H1 (cell line): ENCODE measurements around the gene TDP1. TPM values are rescaled to one million over a fixed set of nuclear protein-coding genes. Genes with fewer than 3 reads are reported as not detected.

Experiments
- CEBPB ChIP-seq: IDR thresholded peaks from 2 replicates; pipeline ENCODE4 v1.6.1; 2012; ENCODE audit warnings: low read depth, low read length
- polyA plus RNA-seq, 7 experiments: library from polyadenylated mRNA; depleted of rRNA in 3 of 7; stranded (reverse) in 5 of 7; unstranded in 2 of 7; fragments of >200 nt in 5 of 7; fragments of 200-250 nt in 2 of 7; gene quantifications; 1 replicate in 5 of 7; 2 replicates in 1 of 7; 4 replicates in 1 of 7; pipeline versions ENCODE4 v1.2.1 to v1.2.3, GENCODE V29; 2011 to 2013; ENCODE audit warnings: missing spikeins in 2 of 7, mixed read lengths in 2 of 7
- total RNA-seq: library from RNA; stranded (reverse); fragmentation: NEBNext Ultra II Directional; extraction: Animal tissue kit (Norgen Biotek cat#: 25700); gene quantifications from 2 replicates; pipeline ENCODE4 v1.2.1, GENCODE V29; 2021
- TF ChIP-seq, protein P1 (sequence below): IDR thresholded peaks from 2 replicates; pipeline ENCODE4 v1.6.1; 2011; ENCODE audit warnings: low read length, improper control_type of control experiment

TDP1 gene
- total and polyA plus RNA-seq, 2 of the 8 experiments (the other 6 are each of a cell fraction or from before 2014, with no cell fraction given) = 32.2 to 69.9 TPM

DNA sequence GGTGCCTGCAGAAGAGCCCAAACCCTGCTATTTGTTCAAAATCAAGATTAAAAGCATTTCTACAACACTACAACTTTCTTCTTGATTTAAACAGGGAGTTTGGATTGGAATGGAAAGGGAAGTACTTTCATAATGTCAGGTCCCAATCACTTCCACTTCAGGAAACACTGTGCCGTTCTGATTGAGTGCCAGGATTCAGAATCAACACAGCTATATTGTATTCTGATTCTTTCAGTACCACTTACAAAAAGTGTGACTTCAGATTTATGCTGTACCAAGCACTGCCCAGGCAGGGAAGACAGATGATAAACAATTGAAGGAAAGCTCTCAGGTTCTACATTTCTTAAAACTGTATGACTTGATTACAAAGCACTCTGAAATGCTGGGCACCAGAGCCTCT lies 3.2 kb downstream of the TDP1 start (continued):
- TF ChIP-seq, protein P1, sequence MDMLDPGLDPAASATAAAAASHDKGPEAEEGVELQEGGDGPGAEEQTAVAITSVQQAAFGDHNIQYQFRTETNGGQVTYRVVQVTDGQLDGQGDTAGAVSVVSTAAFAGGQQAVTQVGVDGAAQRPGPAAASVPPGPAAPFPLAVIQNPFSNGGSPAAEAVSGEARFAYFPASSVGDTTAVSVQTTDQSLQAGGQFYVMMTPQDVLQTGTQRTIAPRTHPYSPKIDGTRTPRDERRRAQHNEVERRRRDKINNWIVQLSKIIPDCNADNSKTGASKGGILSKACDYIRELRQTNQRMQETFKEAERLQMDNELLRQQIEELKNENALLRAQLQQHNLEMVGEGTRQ = no peak
- no peak for TF ChIP-seq CEBPB
